RWPE1 (cell line): ENCODE measurements around the gene NIPBL.

ENCODE experiments used
- CTCF ChIA-PET: fragments of 350-600 bp; sonication (Branson Sonifier 250); formaldehyde crosslinking; extraction: SDS; loops from one replicate; lab custom pipeline; 2021; lab: Yijun Ruan, JAX
- POLR2A ChIA-PET: fragments of 400-600 bp; formaldehyde crosslinking; extraction: SDS; loops from one replicate; lab custom pipeline; 2020; ENCODE audit warnings: antibody characterized with exemption; ENCODE audit not compliant: low non-redundant PET; lab: Yijun Ruan, JAX
- DNase-seq: peaks from one replicate; pipeline ENCODE4 v3.0.0; 2012; ENCODE audit warnings: low spot score
- H3K27ac ChIP-seq: fragments of 450-650 bp; 2 replicates; pipeline ENCODE4 v1.5.1; 2017
- CTCF ChIP-seq: fragments of 450-650 bp; conservative IDR thresholded peaks from 2 replicates; pipeline ENCODE4 v1.5.1; 2017; ENCODE audit warnings: low read depth, mild to moderate bottlenecking

NIPBL gene

GRCh38 chr5:36932699-36933098, 56.1 kb downstream of the NIPBL start:
- ChIA-PET CTCF (interaction anchor here (0.9 kb wide), 1 partner anchor 17 kb away, joined by 3 read pairs; no protein-coding TSS in a partner anchor), POLR2A (no interaction called here)
- DNase-seq: no peak
- H3K27ac ChIP-seq: no peak overlapping the region
- TF ChIP-seq CTCF: no peak

GRCh38 chr5:36934740-36935356, 58.3 kb downstream of the NIPBL start:
- H3K27ac ChIP-seq: no peak overlapping the region
- DNase-seq: no peak
- ChIA-PET CTCF (no interaction called here), POLR2A (no interaction called here)
- TF ChIP-seq CTCF: no peak

GRCh38 chr5:36935805-36936204, 59.2 kb downstream of the NIPBL start:
- no peak for DNase-seq
- no peak for TF ChIP-seq CTCF
- ChIA-PET POLR2A (no interaction called here), CTCF (no interaction called here)
- H3K27ac ChIP-seq: no peak overlapping the region

GRCh38 chr5:36936309-36936708, 59.7 kb downstream of the NIPBL start:
- no peak for TF ChIP-seq CTCF
- CTCF ChIA-PET: no interaction called here
- POLR2A ChIA-PET: no interaction called here
- no peak overlapping the region for H3K27ac ChIP-seq
- DNase-seq: no peak

GRCh38 chr5:36938129-36938528, 61.6 kb downstream of the NIPBL start:
- CTCF ChIA-PET: no interaction called here
- no peak overlapping the region for H3K27ac ChIP-seq
- no peak for TF ChIP-seq CTCF
- POLR2A ChIA-PET: no interaction called here
- DNase-seq: no peak

GRCh38 chr5:36939969-36940858, 63.6 kb downstream of the NIPBL start:
- CTCF ChIA-PET: no interaction called here

More at GRCh38 chr5:36939969-36940858, 63.6 kb downstream of the NIPBL start:
- TF ChIP-seq CTCF: no peak
- POLR2A ChIA-PET: no interaction called here
- no peak for DNase-seq
- H3K27ac ChIP-seq: no peak overlapping the region
